Muscle layer of colon (tissue), 2 donors: ENCODE data around the gene PDE1C.

Experiments used
- H3K27ac ChIP-seq: one replicate; pipeline ENCODE4 v1.7.0; 2013; ENCODE audit warnings: low read depth, mild to moderate bottlenecking, low read length, moderate library complexity
- H3K27me3 ChIP-seq, 2 donors: one replicate each; pipeline ENCODE4 v1.7.0; 2013; ENCODE audit warnings: low read length in 2 of 2, mild to moderate bottlenecking in 2 of 2; ENCODE audit not compliant: insufficient read depth in 2 of 2, control insufficient read depth in 1 of 2
- H3K36me3 ChIP-seq: one replicate; pipeline ENCODE4 v1.7.0; 2013; ENCODE audit warnings: mild to moderate bottlenecking, low read length; ENCODE audit not compliant: insufficient read depth
- H3K4me1 ChIP-seq: one replicate; pipeline ENCODE4 v1.7.0; 2013; ENCODE audit warnings: mild to moderate bottlenecking, low read length; ENCODE audit not compliant: insufficient read depth
- H3K4me3 ChIP-seq, 2 donors: one replicate each; pipeline ENCODE4 v1.7.0; 2013; ENCODE audit warnings: low read length in 2 of 2, low read depth in 1 of 2, mild to moderate bottlenecking in 1 of 2, moderate library complexity in 1 of 2
- H3K9ac ChIP-seq: one replicate; pipeline ENCODE4 v1.7.0; 2013; ENCODE audit warnings: low read length
- H3K9me3 ChIP-seq: one replicate; pipeline ENCODE4 v1.7.0; 2013; ENCODE audit warnings: mild to moderate bottlenecking, low read length
- donor health status: abdominal sarcoma.
- donor health status: Adenocarcinoma of cecum.

The PDE1C gene

DNA sequence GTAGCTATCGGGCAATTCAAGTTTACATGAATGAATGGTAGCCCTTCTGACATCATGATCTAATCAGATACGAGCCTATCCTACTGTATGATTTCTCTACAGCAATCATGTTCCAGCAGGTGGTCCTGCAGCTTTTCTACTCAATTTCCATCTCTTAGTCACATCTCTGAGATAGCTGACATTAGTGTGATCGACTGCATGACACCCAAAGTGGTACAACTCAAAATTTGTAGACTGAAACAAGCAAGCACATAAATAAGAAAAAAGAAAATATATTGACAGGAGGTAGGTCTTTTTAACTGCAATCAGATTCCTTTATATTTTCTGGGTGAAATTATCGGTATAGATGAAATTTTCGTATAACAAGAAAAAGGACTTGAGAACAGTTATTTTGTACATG lies 251.2 kb downstream of the PDE1C start:
- no peak overlapping the region for H3K27ac ChIP-seq
- no peaks in the 10 kb centered on the region for H3K4me1 ChIP-seq
- H3K4me3 ChIP-seq = no peak overlapping the region
- H3K36me3 ChIP-seq = no peaks in the 10 kb centered on the region
- no peaks in the 10 kb centered on the region for H3K9me3 ChIP-seq
- no peak overlapping the region for H3K9ac ChIP-seq
- no peaks in the 10 kb centered on the region for H3K27me3 ChIP-seq

DNA sequence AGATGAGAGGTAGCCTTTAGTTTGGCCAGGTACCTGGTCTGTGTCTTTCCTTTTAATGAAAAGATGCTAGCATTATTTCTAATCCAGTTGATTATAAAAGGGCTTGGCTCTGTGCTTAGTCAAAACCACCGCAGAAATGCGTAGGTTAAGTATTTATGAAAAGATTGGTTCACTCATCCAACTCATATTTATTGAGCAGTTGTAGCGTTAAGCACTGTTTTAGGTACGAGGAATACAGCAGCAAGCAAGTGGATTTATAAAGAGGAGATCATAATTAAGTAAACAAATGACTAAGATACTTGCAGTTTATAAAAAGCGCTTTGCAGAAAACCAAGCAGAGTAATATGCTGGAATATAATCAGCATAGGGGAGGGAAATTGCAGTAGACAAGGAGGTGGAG lies 253.4 kb downstream of the PDE1C start:
- H3K9ac ChIP-seq = no peak overlapping the region
- no peaks in the 10 kb centered on the region for H3K27me3 ChIP-seq
- no peaks in the 10 kb centered on the region for H3K36me3 ChIP-seq
- H3K4me1 ChIP-seq = no peaks in the 10 kb centered on the region
- H3K27ac ChIP-seq = no peak overlapping the region
- H3K9me3 ChIP-seq = no peaks in the 10 kb centered on the region
- no peak overlapping the region for H3K4me3 ChIP-seq

DNA sequence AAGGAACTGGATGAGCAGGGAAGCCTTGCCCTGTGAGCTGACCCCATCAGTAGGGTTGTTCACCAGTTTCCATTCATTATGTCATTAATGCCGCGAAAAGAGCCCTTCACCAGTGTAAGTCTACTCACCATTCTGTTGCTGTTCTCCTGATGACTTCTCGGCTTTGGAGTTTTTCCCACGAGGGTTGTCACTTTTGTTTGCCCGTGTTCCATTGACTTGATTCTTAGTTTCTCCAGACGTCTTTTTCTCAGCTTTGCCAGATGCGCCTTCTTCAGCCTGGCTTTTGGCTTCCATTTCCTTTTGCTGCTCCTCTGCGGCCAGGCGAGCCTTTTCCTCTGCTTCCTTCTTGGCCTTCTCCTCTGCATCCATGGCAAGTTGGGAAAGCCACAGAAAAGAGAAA lies 254.4 kb downstream of the PDE1C start:
- Histone ChIP-seq H3K36me3 (no peaks in the 10 kb centered on the region), H3K4me3 (no peak overlapping the region), H3K4me1 (no peaks in the 10 kb centered on the region), H3K9ac (no peak overlapping the region), H3K27me3 (no peaks in the 10 kb centered on the region), H3K27ac (no peak overlapping the region), H3K9me3 (no peaks in the 10 kb centered on the region)

DNA sequence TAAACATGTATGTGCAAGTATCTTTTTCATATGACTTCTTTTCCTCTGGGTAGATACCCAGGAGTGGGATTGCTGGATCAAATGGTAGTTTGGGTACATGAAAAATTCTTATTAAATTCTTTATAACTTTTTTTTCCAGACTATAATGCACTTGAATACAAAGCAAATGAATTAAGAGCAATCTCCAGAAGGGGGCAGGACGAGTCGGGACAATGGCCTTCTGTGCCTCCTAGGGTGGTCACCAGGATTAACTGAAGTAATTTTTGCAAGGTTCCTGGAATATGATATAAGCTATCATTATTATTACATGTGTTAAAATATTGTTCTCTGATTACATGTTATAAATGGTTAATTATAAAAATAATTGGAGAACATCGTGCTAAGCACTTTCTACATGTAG lies 256.0 kb downstream of the PDE1C start:
- H3K9ac ChIP-seq = no peak overlapping the region
- no peak overlapping the region for H3K4me3 ChIP-seq
- no peaks in the 10 kb centered on the region for H3K4me1 ChIP-seq
- H3K9me3 ChIP-seq = no peaks in the 10 kb centered on the region
- no peaks in the 10 kb centered on the region for H3K27me3 ChIP-seq
- H3K27ac ChIP-seq = no peak overlapping the region
- no peaks in the 10 kb centered on the region for H3K36me3 ChIP-seq

DNA sequence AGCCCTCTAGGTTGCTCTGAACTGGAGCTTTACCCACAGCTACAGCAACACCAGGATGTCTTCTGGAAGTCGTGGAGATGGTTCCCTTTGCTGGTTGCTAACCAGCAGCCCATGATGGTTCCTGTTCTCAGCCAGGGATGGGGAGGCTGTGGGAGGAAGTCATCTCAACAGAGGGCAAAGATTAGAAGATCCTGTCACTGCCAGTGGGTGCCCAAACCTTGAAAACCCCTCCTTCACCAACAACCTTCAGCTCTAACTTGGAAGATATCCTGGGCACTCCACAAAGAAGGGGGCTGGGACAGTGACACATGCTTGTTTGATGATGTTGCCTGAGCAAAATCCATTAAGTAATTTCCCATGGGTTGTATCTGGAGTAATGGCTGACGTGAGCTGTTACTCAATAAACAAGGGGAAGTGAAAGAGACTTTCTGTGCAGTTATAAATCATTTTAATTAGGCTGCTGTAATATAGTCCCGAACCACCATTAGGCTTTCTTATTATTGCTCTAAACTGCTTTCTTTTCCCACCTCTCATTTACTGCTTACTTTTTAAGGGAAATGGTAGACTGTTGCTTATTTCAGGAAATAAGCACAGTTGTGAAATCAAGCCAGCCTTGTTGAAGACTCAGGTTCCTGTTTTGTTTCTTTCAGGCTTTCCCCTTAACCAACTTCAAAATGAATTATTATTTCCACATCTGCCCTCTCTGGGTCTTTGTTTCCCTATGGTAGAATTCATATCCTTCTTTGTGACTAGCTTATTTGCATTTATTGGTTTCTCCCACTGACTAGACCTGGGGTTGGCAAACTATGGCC lies 258.4 kb downstream of the PDE1C start:
- Histone ChIP-seq H3K36me3 (no peaks in the 10 kb centered on the region), H3K27me3 (no peaks in the 10 kb centered on the region), H3K9me3 (no peaks in the 10 kb centered on the region), H3K9ac (no peak overlapping the region), H3K4me3 (no peak overlapping the region), H3K27ac (no peak overlapping the region), H3K4me1 (no peaks in the 10 kb centered on the region)

DNA sequence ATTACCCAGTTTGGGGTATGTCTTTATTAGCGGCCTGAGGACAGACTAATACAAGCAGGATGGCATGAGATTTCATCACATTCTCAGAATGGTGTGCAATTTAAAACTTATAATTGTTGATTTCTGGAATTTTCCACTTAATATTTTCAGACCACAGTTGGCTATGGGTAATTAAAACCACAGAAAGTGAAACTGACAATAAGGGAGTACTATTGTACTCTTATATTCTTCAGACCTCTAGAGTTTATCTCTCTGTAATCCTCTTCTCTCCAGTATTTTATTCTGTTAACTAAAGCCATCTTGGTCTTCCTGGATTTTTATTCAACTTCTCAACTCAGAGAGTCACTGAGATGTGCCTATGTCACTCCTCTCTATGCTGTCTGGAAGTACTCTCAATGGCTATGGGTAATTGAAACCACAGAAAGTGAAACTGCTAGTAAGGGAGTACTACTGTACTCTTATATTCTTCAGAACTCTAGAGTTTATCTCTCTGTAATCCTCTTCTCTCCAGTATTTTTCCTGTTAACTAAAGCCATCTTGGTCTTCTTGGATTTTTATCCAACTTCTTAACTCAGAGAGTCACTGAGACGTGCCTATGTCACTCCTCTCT lies 264.9 kb downstream of the PDE1C start:
- no peaks in the 10 kb centered on the region for H3K4me1 ChIP-seq
- H3K9me3 ChIP-seq = no peaks in the 10 kb centered on the region
- H3K27me3 ChIP-seq = no peaks in the 10 kb centered on the region
- H3K9ac ChIP-seq = no peak overlapping the region
- no peaks in the 10 kb centered on the region for H3K36me3 ChIP-seq
- no peak overlapping the region for H3K4me3 ChIP-seq
- H3K27ac ChIP-seq = no peak overlapping the region

DNA sequence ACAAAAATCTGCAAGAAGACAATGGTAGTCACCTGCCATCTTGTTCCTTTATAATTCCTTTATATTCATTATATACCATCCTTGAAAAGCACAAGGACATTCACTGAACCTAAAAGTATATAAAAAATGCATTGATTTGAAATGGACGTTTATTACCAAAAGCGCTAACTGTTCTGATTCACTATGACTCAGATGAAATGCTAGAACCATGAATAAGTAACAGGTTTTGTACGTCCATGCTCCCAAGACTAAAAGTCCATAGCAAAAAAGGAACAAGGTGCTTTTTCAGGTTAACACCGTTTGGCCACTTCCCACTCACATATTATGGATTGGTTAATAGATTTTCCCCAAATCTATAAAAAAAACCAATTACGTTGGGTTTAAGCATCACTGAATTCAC lies 273.8 kb downstream of the PDE1C start:
- Histone ChIP-seq H3K4me3 (no peak overlapping the region), H3K36me3 (no peaks in the 10 kb centered on the region), H3K9ac (no peak overlapping the region), H3K27me3 (no peaks in the 10 kb centered on the region), H3K4me1 (no peaks in the 10 kb centered on the region), H3K27ac (no peak overlapping the region), H3K9me3 (no peaks in the 10 kb centered on the region)

DNA sequence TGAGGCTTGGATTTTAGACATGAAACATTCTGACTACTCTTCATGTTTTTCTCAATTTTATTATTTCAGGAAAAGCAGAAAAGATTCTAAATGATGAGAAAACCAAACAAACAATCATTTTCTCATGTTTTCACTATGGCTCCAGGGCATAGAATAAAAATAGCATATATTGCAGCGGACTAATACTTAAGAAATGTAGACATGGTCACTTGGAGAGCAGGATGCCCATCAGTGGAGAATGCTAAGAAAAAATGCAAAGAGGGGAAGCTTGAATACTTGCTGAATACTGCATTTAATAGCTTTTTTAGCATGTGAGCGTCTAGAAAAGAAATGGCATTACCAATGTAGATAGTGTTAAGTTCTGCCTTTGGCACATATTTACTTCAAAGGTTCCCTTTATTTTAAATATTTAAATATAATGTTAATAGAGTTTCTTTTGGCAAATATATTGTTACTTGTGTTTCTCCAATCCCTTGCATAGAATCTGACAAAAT lies 275.3 kb downstream of the PDE1C start:
- Histone ChIP-seq H3K27ac (no peak overlapping the region), H3K9me3 (no peaks in the 10 kb centered on the region), H3K9ac (no peak overlapping the region), H3K27me3 (no peaks in the 10 kb centered on the region), H3K36me3 (no peaks in the 10 kb centered on the region), H3K4me1 (no peaks in the 10 kb centered on the region), H3K4me3 (no peak overlapping the region)

DNA sequence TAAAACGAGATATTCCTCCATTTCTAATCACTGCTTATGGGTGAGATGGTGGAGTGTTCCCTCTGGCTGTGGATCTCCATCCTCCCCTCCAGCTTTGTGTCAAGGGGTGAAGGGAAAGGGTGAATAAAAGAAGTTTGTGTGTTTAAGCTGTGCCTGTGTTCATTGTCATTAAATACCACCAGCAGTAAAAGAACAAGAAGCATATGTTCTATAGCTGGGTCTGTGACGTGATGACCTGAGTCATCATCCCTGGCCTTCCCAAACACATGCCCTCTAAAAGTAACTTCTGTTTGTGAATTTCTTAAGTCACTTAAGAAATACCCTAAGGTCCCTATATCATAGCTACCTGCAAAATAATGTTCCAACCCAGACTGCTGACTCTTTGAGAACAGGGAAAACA lies 278.3 kb downstream of the PDE1C start:
- Histone ChIP-seq H3K4me1 (no peaks in the 10 kb centered on the region), H3K36me3 (no peaks in the 10 kb centered on the region), H3K27me3 (no peaks in the 10 kb centered on the region), H3K4me3 (no peak overlapping the region), H3K9ac (no peak overlapping the region), H3K9me3 (no peaks in the 10 kb centered on the region), H3K27ac (no peak overlapping the region)

DNA sequence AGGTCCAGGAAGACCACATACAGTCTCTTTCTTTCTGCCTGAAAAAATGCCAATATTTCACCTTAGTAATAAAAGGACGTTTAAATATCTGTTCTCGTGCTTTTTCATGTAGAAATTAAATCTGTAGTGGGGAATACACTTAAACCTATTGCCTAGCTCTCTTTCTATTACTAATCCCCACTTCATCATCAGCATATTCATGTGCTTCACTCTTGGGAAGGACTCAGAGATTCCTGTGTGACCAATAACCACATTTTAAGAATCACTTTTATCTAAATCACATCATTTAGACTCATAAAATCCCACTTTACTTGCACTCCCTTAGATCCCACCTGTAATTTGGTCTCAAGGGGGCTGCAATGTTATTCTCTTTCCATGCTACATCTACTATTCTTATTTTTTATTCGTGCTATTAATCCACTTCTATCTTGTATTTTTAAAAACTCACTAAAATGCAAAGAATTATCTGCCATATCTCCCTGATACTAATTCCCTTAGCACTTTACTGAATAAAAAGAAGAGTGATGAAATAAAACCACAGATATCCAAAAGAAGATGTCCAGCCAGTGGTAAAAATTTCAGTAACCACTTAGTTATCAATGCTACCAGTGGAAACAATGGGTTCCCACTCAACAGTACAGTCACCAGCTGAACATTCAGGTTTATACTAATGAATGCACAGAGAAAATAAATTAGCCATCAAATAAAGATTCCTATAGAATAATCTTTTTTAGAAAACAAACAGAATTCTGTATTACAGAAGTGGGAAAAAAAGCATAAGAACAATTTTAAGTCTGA lies 281.1 kb downstream of the PDE1C start:
- no peaks in the 10 kb centered on the region for H3K27me3 ChIP-seq
- H3K4me1 ChIP-seq = no peaks in the 10 kb centered on the region
- H3K27ac ChIP-seq = no peak overlapping the region
- H3K4me3 ChIP-seq = no peak overlapping the region
- no peaks in the 10 kb centered on the region for H3K9me3 ChIP-seq
- no peaks in the 10 kb centered on the region for H3K36me3 ChIP-seq
- no peak overlapping the region for H3K9ac ChIP-seq

DNA sequence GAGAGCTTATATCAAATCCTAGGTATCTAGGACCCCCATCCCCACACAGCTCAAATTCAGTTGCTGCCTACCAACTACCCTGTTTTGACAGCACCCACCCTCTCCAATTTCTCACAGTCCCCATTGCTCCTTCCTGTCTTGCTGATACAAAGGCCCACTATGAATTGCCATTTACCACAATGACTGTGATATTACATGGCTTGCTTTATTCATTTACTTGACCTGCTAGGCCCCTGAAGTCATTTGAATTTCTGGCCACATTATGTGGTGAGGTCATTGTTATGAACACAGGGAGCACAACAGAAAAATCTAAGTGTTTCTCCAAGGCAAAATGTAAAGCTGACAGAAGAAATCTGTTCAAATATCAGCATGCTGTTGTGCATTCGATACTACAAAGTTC lies 281.8 kb downstream of the PDE1C start:
- H3K9ac ChIP-seq = no peak overlapping the region
- H3K9me3 ChIP-seq = no peaks in the 10 kb centered on the region
- no peaks in the 10 kb centered on the region for H3K27me3 ChIP-seq
- H3K27ac ChIP-seq = no peak overlapping the region
- H3K4me1 ChIP-seq = no peaks in the 10 kb centered on the region
- no peak overlapping the region for H3K4me3 ChIP-seq
- no peaks in the 10 kb centered on the region for H3K36me3 ChIP-seq
